GM19099 (cell line): Measurements from ENCODE around the gene CYTIP.

Experiments used
- POLR2A ChIP-seq: IDR thresholded peaks from 3 replicates; pipeline ENCODE4 v1.6.1; 2011; ENCODE audit warnings: low read depth; ENCODE audit not compliant: insufficient read length; ENCODE audit errors: extremely low read depth

Gene CYTIP

GRCh38 chr2:157420771-157421323 is 23.0 kb downstream of the CYTIP start:
- no peak for TF ChIP-seq POLR2A

- TF ChIP-seq POLR2A, result no peak
Observed at GRCh38 chr2:157419031-157419575, 24.8 kb downstream of the CYTIP start.

GRCh38 chr2:157418239-157418641 is 25.6 kb downstream of the CYTIP start:
- TF ChIP-seq POLR2A, result no peak

GRCh38 chr2:157415591-157416101 is 28.2 kb downstream of the CYTIP start:
- TF ChIP-seq POLR2A, result no peak

GRCh38 chr2:157414050-157414449 is 29.8 kb downstream of the CYTIP start:
- TF ChIP-seq POLR2A, result no peak

GRCh38 chr2:157413326-157414035 is 30.4 kb downstream of the CYTIP start:
- no peak for TF ChIP-seq POLR2A

GRCh38 chr2:157411624-157412336 is 32.1 kb downstream of the CYTIP start:
- no peak for TF ChIP-seq POLR2A

GRCh38 chr2:157404363-157404762 is 39.5 kb downstream of the CYTIP start:
- no peak for TF ChIP-seq POLR2A

GRCh38 chr2:157395811-157396210 is 48.1 kb downstream of the CYTIP start:
- no peak for TF ChIP-seq POLR2A

- TF ChIP-seq POLR2A, result no peak
Observed at GRCh38 chr2:157394928-157395327, 49.0 kb downstream of the CYTIP start.

- TF ChIP-seq POLR2A, result no peak
Observed at GRCh38 chr2:157393348-157393747, 50.5 kb downstream of the CYTIP start.

- TF ChIP-seq POLR2A, result no peak
Observed at GRCh38 chr2:157388827-157389226, 55.1 kb downstream of the CYTIP start.

GRCh38 chr2:157386747-157387146 is 57.1 kb downstream of the CYTIP start:
- TF ChIP-seq POLR2A, result no peak

GRCh38 chr2:157386247-157386646 is 57.6 kb downstream of the CYTIP start:
- TF ChIP-seq POLR2A, result no peak

GRCh38 chr2:157377861-157378260 is 66.0 kb downstream of the CYTIP start:
- no peak for TF ChIP-seq POLR2A
